ENCODE results near the gene HCRTR1.
"Not testable (repeated sequence)": the region's sequence is repeated elsewhere in the genome, so short reads cannot be mapped to it uniquely, and the experiment has no call there.

The HCRTR1 gene

DNA sequence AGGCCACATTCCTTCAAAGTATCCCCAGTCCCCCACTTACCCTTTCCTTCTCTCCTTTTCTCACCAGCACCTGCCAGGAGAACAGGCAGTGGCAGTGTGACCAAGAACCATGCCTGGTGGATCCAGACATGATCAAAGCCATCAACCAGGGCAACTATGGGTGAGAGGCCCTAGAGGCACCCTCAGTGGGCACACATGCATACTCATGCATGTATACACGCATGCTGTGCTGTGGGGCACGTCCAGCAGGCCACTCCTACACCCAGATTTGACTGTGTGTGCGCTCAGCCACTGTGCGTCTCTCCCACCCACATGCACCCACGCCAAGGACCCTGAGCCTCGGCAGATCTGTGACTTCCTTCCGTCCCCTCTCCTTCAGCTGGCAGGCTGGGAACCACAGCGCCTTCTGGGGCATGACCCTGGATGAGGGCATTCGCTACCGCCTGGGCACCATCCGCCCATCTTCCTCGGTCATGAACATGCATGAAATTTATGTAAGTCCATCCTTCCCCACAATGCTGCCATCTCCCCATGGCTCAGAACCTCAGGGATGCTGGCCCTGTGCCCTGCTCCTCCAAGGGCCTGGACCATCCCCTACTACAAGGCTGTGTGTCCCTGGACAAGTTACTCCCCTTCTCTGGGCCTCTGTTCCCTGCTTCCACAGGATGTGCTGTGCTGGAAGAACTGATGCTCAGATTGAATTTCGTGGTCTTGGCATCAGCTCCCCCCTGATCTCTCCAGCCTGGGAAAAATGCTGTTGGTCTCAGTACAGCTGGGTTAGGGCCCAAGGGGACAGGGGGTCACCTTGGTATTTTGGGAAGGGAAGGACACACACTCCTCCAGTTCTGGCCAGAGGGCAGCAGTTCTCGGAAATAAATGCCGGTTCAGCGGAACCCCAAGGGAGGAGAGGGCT lies 34.2 kb upstream of the HCRTR1 start:
- no peak overlapping the region for H3K4me3 ChIP-seq (ENCODE audit: low read length)
- TF ChIP-seq, protein P1, sequence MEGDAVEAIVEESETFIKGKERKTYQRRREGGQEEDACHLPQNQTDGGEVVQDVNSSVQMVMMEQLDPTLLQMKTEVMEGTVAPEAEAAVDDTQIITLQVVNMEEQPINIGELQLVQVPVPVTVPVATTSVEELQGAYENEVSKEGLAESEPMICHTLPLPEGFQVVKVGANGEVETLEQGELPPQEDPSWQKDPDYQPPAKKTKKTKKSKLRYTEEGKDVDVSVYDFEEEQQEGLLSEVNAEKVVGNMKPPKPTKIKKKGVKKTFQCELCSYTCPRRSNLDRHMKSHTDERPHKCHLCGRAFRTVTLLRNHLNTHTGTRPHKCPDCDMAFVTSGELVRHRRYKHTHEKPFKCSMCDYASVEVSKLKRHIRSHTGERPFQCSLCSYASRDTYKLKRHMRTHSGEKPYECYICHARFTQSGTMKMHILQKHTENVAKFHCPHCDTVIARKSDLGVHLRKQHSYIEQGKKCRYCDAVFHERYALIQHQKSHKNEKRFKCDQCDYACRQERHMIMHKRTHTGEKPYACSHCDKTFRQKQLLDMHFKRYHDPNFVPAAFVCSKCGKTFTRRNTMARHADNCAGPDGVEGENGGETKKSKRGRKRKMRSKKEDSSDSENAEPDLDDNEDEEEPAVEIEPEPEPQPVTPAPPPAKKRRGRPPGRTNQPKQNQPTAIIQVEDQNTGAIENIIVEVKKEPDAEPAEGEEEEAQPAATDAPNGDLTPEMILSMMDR (conservative IDR thresholded peaks at IDR 0.05; ENCODE audit: low read length): no peak
- DNase-seq (ENCODE audit: low read depth): no peak

DNA sequence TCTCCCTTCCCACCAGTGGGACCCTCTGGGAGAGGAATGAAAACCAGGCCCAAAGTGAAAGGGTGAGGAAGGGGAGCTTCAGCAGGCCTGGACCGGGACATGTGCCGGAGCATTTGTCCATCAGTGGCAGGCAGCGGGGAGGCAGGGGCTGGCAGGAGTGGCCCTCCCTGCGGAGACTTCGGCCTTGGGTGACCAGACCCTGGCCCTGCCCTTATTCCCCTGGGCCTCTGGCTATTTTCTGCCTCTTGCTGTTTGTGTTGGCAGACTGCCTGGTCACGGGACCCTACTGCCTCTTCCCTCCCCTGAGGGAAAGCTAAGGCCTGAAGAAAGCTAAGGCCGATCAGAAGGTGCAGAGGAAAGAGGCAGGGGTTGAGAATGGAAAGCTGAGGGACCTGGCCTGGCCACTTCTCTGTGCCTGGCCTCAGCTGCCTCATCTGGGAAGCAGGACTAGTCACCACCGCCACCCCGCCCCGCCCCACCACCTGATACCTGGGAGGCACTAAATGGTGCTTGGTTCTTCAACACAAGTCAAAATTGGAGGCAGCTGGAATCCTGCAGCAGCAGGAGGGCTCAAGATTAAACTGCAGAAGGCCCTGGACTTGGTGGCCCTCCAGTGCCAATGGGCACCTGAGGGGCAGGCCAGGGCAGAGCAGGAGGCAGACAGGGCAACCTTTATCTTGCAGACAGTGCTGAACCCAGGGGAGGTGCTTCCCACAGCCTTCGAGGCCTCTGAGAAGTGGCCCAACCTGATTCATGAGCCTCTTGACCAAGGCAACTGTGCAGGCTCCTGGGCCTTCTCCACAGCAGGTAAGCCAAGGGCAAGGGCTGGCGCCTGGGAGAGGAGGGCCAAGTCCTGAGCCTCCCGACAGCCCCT lies 33.3 kb upstream of the HCRTR1 start:
- H3K4me3 ChIP-seq (ENCODE audit: low read length): no peak overlapping the region
- TF ChIP-seq, protein P1 (conservative IDR thresholded peaks at IDR 0.05; ENCODE audit: low read length): no peak
- DNase-seq (ENCODE audit: low read depth): no peak

DNA sequence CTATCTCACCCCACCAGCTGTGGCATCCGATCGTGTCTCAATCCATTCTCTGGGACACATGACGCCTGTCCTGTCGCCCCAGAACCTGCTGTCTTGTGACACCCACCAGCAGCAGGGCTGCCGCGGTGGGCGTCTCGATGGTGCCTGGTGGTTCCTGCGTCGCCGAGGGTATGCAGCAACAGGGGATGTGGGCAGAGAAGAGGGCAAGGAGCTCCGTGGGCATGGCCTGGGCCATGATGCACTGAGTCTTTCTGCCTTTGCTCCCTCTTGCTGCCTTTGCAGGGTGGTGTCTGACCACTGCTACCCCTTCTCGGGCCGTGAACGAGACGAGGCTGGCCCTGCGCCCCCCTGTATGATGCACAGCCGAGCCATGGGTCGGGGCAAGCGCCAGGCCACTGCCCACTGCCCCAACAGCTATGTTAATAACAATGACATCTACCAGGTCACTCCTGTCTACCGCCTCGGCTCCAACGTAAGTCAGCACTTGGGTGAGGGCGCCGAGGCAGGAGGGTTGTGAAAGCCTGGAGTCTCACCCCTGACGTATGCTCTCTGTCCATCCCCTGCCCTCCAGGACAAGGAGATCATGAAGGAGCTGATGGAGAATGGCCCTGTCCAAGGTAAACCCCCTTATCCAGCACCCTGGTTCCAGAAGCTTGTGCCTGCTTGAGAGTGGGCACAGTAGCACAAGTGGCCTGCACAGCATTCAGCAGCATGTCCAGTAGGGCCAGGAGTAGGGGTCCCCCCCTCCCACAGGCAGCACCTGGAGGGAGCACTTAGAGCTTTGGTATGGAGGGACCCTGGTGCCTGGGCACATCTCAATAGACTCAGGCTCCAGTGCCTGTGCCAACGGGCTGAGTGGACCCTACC lies 32.4 kb upstream of the HCRTR1 start:
- TF ChIP-seq, protein P1 (conservative IDR thresholded peaks at IDR 0.05; ENCODE audit: low read length): no peak
- no peak for DNase-seq (ENCODE audit: low read depth)
- H3K4me3 ChIP-seq (ENCODE audit: low read length): no peak overlapping the region

DNA sequence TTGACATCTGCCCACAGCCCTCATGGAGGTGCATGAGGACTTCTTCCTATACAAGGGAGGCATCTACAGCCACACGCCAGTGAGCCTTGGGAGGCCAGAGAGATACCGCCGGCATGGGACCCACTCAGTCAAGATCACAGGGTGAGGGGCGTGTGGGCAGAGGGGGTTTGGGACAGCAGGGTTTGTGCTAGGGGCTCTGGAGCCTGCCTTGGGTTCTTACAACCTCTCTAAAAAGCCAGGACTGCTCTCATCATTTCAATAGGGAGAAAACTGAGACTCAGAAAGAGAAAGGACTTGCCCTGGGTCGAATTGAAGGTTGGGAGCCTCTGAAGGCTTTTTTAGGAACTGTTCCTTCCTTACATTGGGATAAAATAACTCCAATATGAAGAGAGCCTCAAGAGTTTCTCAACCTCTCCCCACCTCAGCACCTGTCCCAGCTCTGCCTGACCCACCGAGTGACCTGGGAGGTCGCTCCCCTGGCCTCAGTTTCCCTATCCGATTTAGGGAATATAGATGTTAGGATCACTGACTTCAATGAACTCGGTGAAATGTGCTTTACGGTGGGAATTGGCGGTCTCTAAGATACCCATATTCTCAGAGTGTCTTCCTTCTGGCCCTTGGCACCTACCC lies 31.6 kb upstream of the HCRTR1 start:
- no peak for DNase-seq (ENCODE audit: low read depth)

DNA sequence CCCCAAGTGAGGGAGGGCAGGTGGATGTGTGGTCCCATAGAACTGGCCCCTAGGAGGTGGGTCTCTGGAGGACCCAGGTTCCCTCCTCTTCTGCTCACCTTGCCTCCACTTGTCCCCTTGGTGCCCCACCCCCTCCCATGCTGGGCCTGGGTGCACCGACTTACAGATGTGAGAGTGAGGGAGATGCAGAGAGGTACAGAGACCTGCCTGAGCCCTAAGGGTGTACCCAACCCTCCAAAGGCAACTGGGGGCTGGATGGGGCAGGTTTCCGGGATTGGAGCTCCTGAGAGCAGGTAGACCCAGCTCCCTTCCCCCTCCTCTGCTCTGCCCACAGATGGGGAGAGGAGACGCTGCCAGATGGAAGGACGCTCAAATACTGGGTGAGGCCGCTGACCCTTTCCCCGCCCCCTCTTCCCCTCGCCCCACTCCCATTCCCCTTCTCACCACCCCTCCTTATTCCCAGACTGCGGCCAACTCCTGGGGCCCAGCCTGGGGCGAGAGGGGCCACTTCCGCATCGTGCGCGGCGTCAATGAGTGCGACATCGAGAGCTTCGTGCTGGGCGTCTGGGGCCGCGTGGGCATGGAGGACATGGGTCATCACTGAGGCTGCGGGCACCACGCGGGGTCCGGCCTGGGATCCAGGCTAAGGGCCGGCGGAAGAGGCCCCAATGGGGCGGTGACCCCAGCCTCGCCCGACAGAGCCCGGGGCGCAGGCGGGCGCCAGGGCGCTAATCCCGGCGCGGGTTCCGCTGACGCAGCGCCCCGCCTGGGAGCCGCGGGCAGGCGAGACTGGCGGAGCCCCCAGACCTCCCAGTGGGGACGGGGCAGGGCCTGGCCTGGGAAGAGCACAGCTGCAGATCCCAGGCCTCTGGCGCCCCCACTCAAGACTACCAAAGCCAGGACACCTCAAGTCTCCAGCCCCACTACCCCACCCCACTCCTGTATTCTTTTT lies 30.8 kb upstream of the HCRTR1 start:
- DNase-seq (ENCODE audit: low read depth): no peak
- TF ChIP-seq, protein P1 (conservative IDR thresholded peaks at IDR 0.05; ENCODE audit: low read length): no peak
- no peak overlapping the region for H3K4me3 ChIP-seq (ENCODE audit: low read length)

More for the DNA sequence above, 31.6 kb upstream of the HCRTR1 start:
- no peak overlapping the region for H3K4me3 ChIP-seq (ENCODE audit: low read length)
- TF ChIP-seq, protein P1 (conservative IDR thresholded peaks at IDR 0.05; ENCODE audit: low read length): no peak

DNA sequence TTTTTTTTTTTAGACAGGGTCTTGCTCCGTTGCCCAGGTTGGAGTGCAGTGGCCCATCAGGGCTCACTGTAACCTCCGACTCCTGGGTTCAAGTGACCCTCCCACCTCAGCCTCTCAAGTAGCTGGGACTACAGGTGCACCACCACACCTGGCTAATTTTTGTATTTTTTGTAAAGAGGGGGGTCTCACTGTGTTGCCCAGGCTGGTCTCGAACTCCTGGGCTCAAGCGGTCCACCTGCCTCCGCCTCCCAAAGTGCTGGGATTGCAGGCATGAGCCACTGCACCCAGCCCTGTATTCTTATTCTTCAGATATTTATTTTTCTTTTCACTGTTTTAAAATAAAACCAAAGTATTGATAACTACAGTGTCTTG lies 30.2 kb upstream of the HCRTR1 start:
- DNase-seq (ENCODE audit: low read depth); H3K4me3 ChIP-seq (ENCODE audit: low read length): not testable (repeated sequence)

Measured in AG10803 (cell line).